NB4 (cell line): ENCODE data around the gene AP1G1.

Experiments
- MYC ChIP-seq: IDR thresholded peaks from 2 replicates; pipeline ENCODE4 v1.6.1; 2011; ENCODE audit warnings: low read depth, low read length
- POLR2A ChIP-seq: IDR thresholded peaks from 2 replicates; pipeline ENCODE4 v1.6.1; 2011; ENCODE audit warnings: mild to moderate bottlenecking; ENCODE audit not compliant: insufficient read length; ENCODE audit errors: extremely low read depth
- TF ChIP-seq, protein P1 (sequence below): IDR thresholded peaks from one replicate; pipeline ENCODE4 v1.5.1; 2012; ENCODE audit warnings: low read depth, low read length

DNA sequence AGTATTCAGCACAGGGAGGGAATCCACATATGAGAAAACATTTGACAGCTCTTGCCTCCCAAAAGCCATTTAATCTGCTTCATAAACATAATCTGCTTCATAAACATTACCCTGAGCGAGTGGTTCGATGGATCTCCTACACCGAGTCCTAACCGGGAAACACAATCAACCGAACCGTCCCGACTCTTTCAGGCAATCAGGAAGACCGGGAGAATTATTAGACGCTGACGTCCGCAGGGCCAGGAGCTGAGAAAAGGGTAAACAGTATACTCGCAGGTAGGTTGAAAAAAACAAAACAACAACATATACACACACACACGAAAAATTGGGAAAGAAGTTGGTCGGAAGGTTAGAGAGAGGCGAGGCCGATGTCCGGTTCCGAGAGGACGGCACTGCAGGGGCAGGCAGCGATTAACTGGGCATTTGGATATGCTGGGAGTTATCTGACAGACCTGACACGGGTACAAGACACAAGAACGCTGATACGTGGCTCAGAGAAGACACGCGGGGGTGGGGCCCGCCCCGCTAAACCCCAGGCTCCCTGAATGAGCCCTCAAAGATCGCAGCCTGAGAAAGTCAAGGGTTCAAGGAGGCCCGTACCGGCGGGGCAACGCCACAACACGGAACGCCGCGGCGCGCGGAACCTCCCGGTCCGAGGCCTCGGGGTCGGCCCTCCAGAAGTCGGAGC is 585 bp downstream of the AP1G1 start:
- TF ChIP-seq POLR2A (no peak), MYC (no peak)
- TF ChIP-seq, protein P1, sequence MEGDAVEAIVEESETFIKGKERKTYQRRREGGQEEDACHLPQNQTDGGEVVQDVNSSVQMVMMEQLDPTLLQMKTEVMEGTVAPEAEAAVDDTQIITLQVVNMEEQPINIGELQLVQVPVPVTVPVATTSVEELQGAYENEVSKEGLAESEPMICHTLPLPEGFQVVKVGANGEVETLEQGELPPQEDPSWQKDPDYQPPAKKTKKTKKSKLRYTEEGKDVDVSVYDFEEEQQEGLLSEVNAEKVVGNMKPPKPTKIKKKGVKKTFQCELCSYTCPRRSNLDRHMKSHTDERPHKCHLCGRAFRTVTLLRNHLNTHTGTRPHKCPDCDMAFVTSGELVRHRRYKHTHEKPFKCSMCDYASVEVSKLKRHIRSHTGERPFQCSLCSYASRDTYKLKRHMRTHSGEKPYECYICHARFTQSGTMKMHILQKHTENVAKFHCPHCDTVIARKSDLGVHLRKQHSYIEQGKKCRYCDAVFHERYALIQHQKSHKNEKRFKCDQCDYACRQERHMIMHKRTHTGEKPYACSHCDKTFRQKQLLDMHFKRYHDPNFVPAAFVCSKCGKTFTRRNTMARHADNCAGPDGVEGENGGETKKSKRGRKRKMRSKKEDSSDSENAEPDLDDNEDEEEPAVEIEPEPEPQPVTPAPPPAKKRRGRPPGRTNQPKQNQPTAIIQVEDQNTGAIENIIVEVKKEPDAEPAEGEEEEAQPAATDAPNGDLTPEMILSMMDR, result no peak
